SK-N-SH (cell line): Measurements from ENCODE around the gene FBN1. TPM values are rescaled to one million over a fixed set of nuclear protein-coding genes. Genes with fewer than 3 reads are reported as not detected.

ENCODE experiments used
- CTCF ChIA-PET: fragments of 300-600, 350-600 bp; formaldehyde crosslinking; extraction: SDS; loops from one replicate; lab custom pipeline; 2021; lab: Yijun Ruan, JAX
- POLR2A ChIA-PET: fragments of 350-600 bp; sonication (Branson Sonifier 250); formaldehyde crosslinking; extraction: SDS; loops from one replicate; lab custom pipeline; 2020; ENCODE audit warnings: antibody characterized with exemption, inconsistent platforms; lab: Yijun Ruan, JAX
- DNase-seq: peaks from one replicate; pipeline ENCODE4 v3.0.0; 2012
- H2AFZ ChIP-seq: fragments of 200-600 bp; sonication (generic); 2 replicates; pipeline ENCODE4 v1.8.1; 2016; ENCODE audit warnings: antibody characterized with exemption, mild to moderate bottlenecking, low read depth
- H3F3A ChIP-seq: fragments of 200-600 bp; sonication (generic); replicated peaks from 2 replicates; pipeline ENCODE3; 2016; ENCODE audit warnings: antibody characterized with exemption, mild to moderate bottlenecking; ENCODE audit not compliant: insufficient read depth
- H3K27ac ChIP-seq, 2 experiments: fragments of 200-500 bp in 1 of 2; fragments of 200-600 bp in 1 of 2; sonication (Bioruptor generic) in 1 of 2; sonication (generic), shearing (Covaris generic) in 1 of 2; 2 replicates each; pipeline versions ENCODE4 v1.5.1 to v1.6.1; 2014 to 2016; ENCODE audit warnings: low read depth in 2 of 2, inconsistent platforms in 1 of 2, low read length in 1 of 2, mild to moderate bottlenecking in 1 of 2, mixed read lengths in 1 of 2
- H3K27me3 ChIP-seq: fragments of 200-600 bp; sonication (generic), shearing (Covaris generic); 2 replicates; pipeline ENCODE4 v1.6.1; 2016; ENCODE audit warnings: mixed run types; ENCODE audit not compliant: insufficient read depth
- H3K36me3 ChIP-seq, 2 experiments: fragments of 200-500 bp in 1 of 2; fragments of 200-600 bp in 1 of 2; sonication (Bioruptor generic) in 1 of 2; sonication (generic) in 1 of 2; replicated peaks in 1 of 2; 2 replicates each; pipeline versions ENCODE3 to v1.5.1; 2014 to 2016; ENCODE audit warnings: low read length in 1 of 2, mild to moderate bottlenecking in 1 of 2; ENCODE audit not compliant: insufficient read depth in 2 of 2, control insufficient read depth in 1 of 2
- H3K4me1 ChIP-seq, 2 experiments: fragments of 200-500 bp in 1 of 2; fragments of 200-600 bp in 1 of 2; sonication (Bioruptor generic) in 1 of 2; sonication (generic), shearing (Covaris generic) in 1 of 2; 2 replicates each; pipeline versions ENCODE4 v1.5.1 to v1.6.1; 2014 to 2016; ENCODE audit warnings: low read depth in 1 of 2, low read length in 1 of 2, mixed run types in 1 of 2; ENCODE audit not compliant: insufficient read depth in 2 of 2, control insufficient read depth in 1 of 2
- H3K4me2 ChIP-seq: fragments of 200-600 bp; sonication (generic), shearing (Covaris generic); 2 replicates; pipeline ENCODE4 v1.6.1; 2017; ENCODE audit warnings: mixed run types
- H3K4me3 ChIP-seq, 2 experiments: fragments of 200-500 bp in 1 of 2; fragments of 200-600 bp in 1 of 2; sonication (Bioruptor generic) in 1 of 2; sonication (generic), shearing (Covaris generic) in 1 of 2; 2 replicates each; pipeline versions ENCODE4 v1.5.1 to v1.8.1; 2014 to 2016; ENCODE audit warnings: low read depth in 2 of 2, inconsistent platforms in 1 of 2, low read length in 1 of 2, mild to moderate bottlenecking in 1 of 2, mixed read lengths in 1 of 2, moderate library complexity in 1 of 2
- H3K79me2 ChIP-seq: fragments of 200-600 bp; sonication (generic); 2 replicates; pipeline ENCODE4 v1.8.1; 2017; ENCODE audit warnings: mild to moderate bottlenecking; ENCODE audit not compliant: insufficient read depth
- H3K9ac ChIP-seq: fragments of 200-600 bp; sonication (generic); 2 replicates; pipeline ENCODE4 v1.6.1; 2017; ENCODE audit warnings: mixed run types
- H3K9me2 ChIP-seq: fragments of 200-600 bp; sonication (generic); 2 replicates; pipeline ENCODE4 v1.6.1; 2017; ENCODE audit warnings: mixed run types
- H3K9me3 ChIP-seq: fragments of 200-600 bp; sonication (generic); 2 replicates; pipeline ENCODE4 v1.6.1; 2017; ENCODE audit warnings: mixed run types, mild to moderate bottlenecking, moderate library complexity
- H4K20me1 ChIP-seq: fragments of 200-600 bp; sonication (generic); 2 replicates; pipeline ENCODE4 v1.6.1; 2017; ENCODE audit warnings: mild to moderate bottlenecking, mixed run types; ENCODE audit not compliant: insufficient read depth
- ELF1 ChIP-seq: IDR thresholded peaks from 2 replicates; pipeline ENCODE4 v1.4.0; 2012
- EP300 ChIP-seq, 2 experiments: IDR thresholded peaks; 2 replicates each; pipeline versions ENCODE4 v1.4.0 to v1.6.1; 2012; ENCODE audit warnings: borderline replicate concordance in 1 of 2, low read depth in 1 of 2, low read length in 1 of 2
- EZH2phosphoT487 ChIP-seq: fragments of 200-600 bp; sonication (generic); IDR thresholded peaks from 2 replicates; pipeline ENCODE4 v1.6.1; 2017; ENCODE audit warnings: low read depth, mixed run types, mild to moderate bottlenecking, antibody characterized with exemption, moderate library complexity, borderline replicate concordance
- FOXJ3 ChIP-seq: sonication (generic); formaldehyde crosslinking; IDR thresholded peaks from 2 replicates; pipeline ENCODE4 v1.5.1; 2020; ENCODE audit warnings: mild to moderate bottlenecking, missing genetic modification reagents
- FOXM1 ChIP-seq: IDR thresholded peaks from 2 replicates; pipeline ENCODE4 v1.4.0; 2012; ENCODE audit warnings: low read depth, mild to moderate bottlenecking
- GABPA ChIP-seq: IDR thresholded peaks from 2 replicates; pipeline ENCODE4 v1.4.0; 2012; ENCODE audit warnings: low read depth, mild to moderate bottlenecking
- JUND ChIP-seq: IDR thresholded peaks from 2 replicates; pipeline ENCODE4 v1.4.0; 2012
- NFIC ChIP-seq: IDR thresholded peaks from 2 replicates; pipeline ENCODE4 v1.4.0; 2012; ENCODE audit warnings: borderline replicate concordance
- NRF1 ChIP-seq: IDR thresholded peaks from 2 replicates; pipeline ENCODE4 v1.6.1; 2012; ENCODE audit warnings: low read depth, mild to moderate bottlenecking, low read length
- PBX3 ChIP-seq: IDR thresholded peaks from 2 replicates; pipeline ENCODE4; 2012
- RCOR1 ChIP-seq: fragments of 150-350 bp; IDR thresholded peaks from 2 replicates; pipeline ENCODE4 v1.6.1; 2017; ENCODE audit warnings: antibody characterized with exemption, low read length
- RXRA ChIP-seq: IDR thresholded peaks from 2 replicates; pipeline ENCODE4 v1.4.0; 2012; ENCODE audit warnings: low read depth, mild to moderate bottlenecking, borderline replicate concordance
- SIN3A ChIP-seq: IDR thresholded peaks from 2 replicates; pipeline ENCODE4 v1.6.1; 2012; ENCODE audit warnings: low read depth, mild to moderate bottlenecking, low read length, moderate library complexity, borderline replicate concordance
- TCF12 ChIP-seq: IDR thresholded peaks from 2 replicates; pipeline ENCODE4 v1.4.0; 2012
- TEAD4 ChIP-seq: IDR thresholded peaks from 2 replicates; pipeline ENCODE4 v1.4.0; 2012; ENCODE audit warnings: mild to moderate bottlenecking, borderline replicate concordance; ENCODE audit not compliant: insufficient read depth
- YY1 ChIP-seq: IDR thresholded peaks from 2 replicates; pipeline ENCODE4 v1.4.0; 2012; ENCODE audit warnings: low read depth, mild to moderate bottlenecking
- ZBTB33 ChIP-seq: IDR thresholded peaks from 2 replicates; pipeline ENCODE4 v1.4.0; 2012; ENCODE audit warnings: low read depth, borderline replicate concordance
- WGBS: methylation state at CpG from one replicate; pipeline ENCODE4 v1.1.6; 2017; ENCODE audit warnings: low lambda C conversion rate; 5-methylcytosine and 5-hydroxymethylcytosine counted together
- polyA plus RNA-seq, 3 experiments: library from polyadenylated mRNA; depleted of rRNA; stranded (reverse); fragments of >200 nt; gene quantifications; 2 replicates each; pipeline ENCODE4 v1.2.3, GENCODE V29; 2012

Gene FBN1
- polyA plus RNA-seq, 1 of the 3 experiments (the other 2 are of a cell fraction) = 248 TPM

GRCh38 chr15:48548455-48548854, 97.1 kb downstream of the FBN1 start:
- Histone ChIP-seq H3F3A (peaks cover 54% of the 10 kb centered on the region), H3K36me3 (peaks cover 5 to 53% of the 10 kb centered on the region in 2 experiments), H3K4me2 (peak overlapping the region; percentile 61), H3K9me2 (no peaks in the 10 kb centered on the region), H3K9ac (peak overlapping the region; percentile 26; the same call in 1 of the 2 replicates), H3K27me3 (no peaks in the 10 kb centered on the region), H2AFZ (no peak overlapping the region), H3K4me3 (no peak overlapping the region), H4K20me1 (peaks cover 8% of the 10 kb centered on the region; the same call in 1 of the 2 replicates), H3K4me1 (peaks cover 23 to 50% of the 10 kb centered on the region in 2 experiments), H3K9me3 (no peaks in the 10 kb centered on the region), H3K27ac (peak overlapping the region; percentile 79 to 95), H3K79me2 (peaks cover 98% of the 10 kb centered on the region)
- CTCF ChIA-PET = no interaction called here
- TF ChIP-seq FOXM1 (no peak), SIN3A (no peak), ZBTB33 (no peak), TEAD4 (no peak), GABPA (no peak), ELF1 (no peak)
- POLR2A ChIA-PET = no interaction called here
- WGBS = 93% methylated on average over 2 of the region's 2 CpGs
- DNase-seq = no peak

GRCh38 chr15:48547286-48547685, 98.2 kb downstream of the FBN1 start:
- Histone ChIP-seq H3K4me1 (peaks cover 30 to 44% of the 10 kb centered on the region in 2 experiments), H3K4me3 (peak overlapping the region in 1 of 2 experiments; percentile 12; a peak in 1 of 4 replicates), H2AFZ (no peak overlapping the region), H3K9me3 (no peaks in the 10 kb centered on the region), H3K9ac (peak overlapping the region; percentile 26; the same call in 1 of the 2 replicates), H3K4me2 (peak overlapping the region; percentile 61), H4K20me1 (peaks cover 5% of the 10 kb centered on the region), H3K27me3 (no peaks in the 10 kb centered on the region), H3F3A (peaks cover 51% of the 10 kb centered on the region), H3K36me3 (peaks cover 7 to 58% of the 10 kb centered on the region in 2 experiments), H3K27ac (peak overlapping the region; percentile 79 to 95), H3K9me2 (no peaks in the 10 kb centered on the region), H3K79me2 (peaks cover 98% of the 10 kb centered on the region)
- no peak for DNase-seq
- TF ChIP-seq RXRA (peak; percentile 46; the same call in 1 of the 2 replicates), FOXJ3 (no peak), JUND (peak; percentile 41), EP300 (IDR thresholded peaks at IDR 0.05; ENCODE audit: borderline replicate concordance in 1 of 2, low read depth in 1 of 2, low read length in 1 of 2) (peak; percentile 55 to 66; a peak in 2 of 4 replicates), PBX3 (peak; percentile 58), YY1 (peak; percentile 69; the same call in 1 of the 2 replicates), ZBTB33 (peak; percentile 20; the same call in 1 of the 2 replicates), GABPA (no peak), NFIC (peak; percentile 21; the same call in 1 of the 2 replicates), TCF12 (peak; percentile 84), EZH2phosphoT487 (no peak), NRF1 (no peak), RCOR1 (peak; percentile 54; the same call in 1 of the 2 replicates)
- CTCF ChIA-PET = no interaction called here
- WGBS = 39% methylated on average over 4 of the region's 4 CpGs
- POLR2A ChIA-PET = no interaction called here
